ENCODE results near the gene SH3GL3. TPM values are rescaled to one million over a fixed set of nuclear protein-coding genes. Genes with fewer than 3 reads are reported as not detected.

SH3GL3 gene
- total and polyA plus RNA-seq, 2 of the 8 experiments (the other 6 are each of a cell fraction or from before 2014, with no cell fraction given): 14.1 to 19.1 TPM

- no peak overlapping the region for H2AFZ ChIP-seq (ENCODE audit: low read length)
- no peak overlapping the region for H3K27ac ChIP-seq (ENCODE audit: low read depth, low read length)
- no peak overlapping the region for H3K4me3 ChIP-seq (ENCODE audit: extremely low read depth in 1 of 4, insufficient read depth in 2 of 4, low read depth in 3 of 4, low read length in 4 of 4)
- no peak overlapping the region for H4K91ac ChIP-seq (replicated peaks; ENCODE audit: insufficient read length, low read length)
- H4K8ac ChIP-seq (ENCODE audit: extremely low read depth, insufficient read depth, low read length): no peak overlapping the region
- no peak overlapping the region for H3K56ac ChIP-seq (replicated peaks; ENCODE audit: insufficient read length, low read depth, low read length)
- no peak overlapping the region for H3K14ac ChIP-seq (ENCODE audit: insufficient read length)
- H4K20me1 ChIP-seq (replicated peaks in 1 of 2; ENCODE audit: control insufficient read depth in 1 of 2, insufficient read depth in 2 of 2, low read length in 2 of 2): no peaks in the 10 kb centered on the region
- no peak overlapping the region for H3K9ac ChIP-seq (replicated peaks in 1 of 4; ENCODE audit: extremely low read depth in 1 of 4, low read depth in 3 of 4, low read length in 3 of 4)
- no peak overlapping the region for H2AK5ac ChIP-seq (ENCODE audit: low read depth, low read length)
- DNase-seq (ENCODE audit: low read depth in 1 of 2, low spot score in 2 of 2): no peak
- H2BK120ac ChIP-seq (replicated peaks; ENCODE audit: low read depth, low read length): no peak overlapping the region
- H3K79me1 ChIP-seq (ENCODE audit: low read depth, low read length): no peaks in the 10 kb centered on the region
- H3K4me1 ChIP-seq (replicated peaks in 1 of 4; ENCODE audit: control insufficient read depth in 3 of 4, insufficient read depth in 4 of 4, low read length in 3 of 4): no peaks in the 10 kb centered on the region
- H2BK12ac ChIP-seq (ENCODE audit: low read depth, low read length): no peak overlapping the region
- H3K4me2 ChIP-seq (ENCODE audit: insufficient read depth in 1 of 2, low read depth in 2 of 2, low read length in 2 of 2): no peak overlapping the region
- H3K9me3 ChIP-seq (ENCODE audit: insufficient read depth in 2 of 2, low read depth in 1 of 2, low read length in 1 of 2): peaks cover 3 to 9% of the 10 kb centered on the region in 2 experiments; a peak in 2 of 4 replicates
- H4K5ac ChIP-seq (ENCODE audit: insufficient read length, low read depth, low read length): no peak overlapping the region
- no peak overlapping the region for H3K18ac ChIP-seq (ENCODE audit: extremely low read depth, low read length)
- no peak for FAIRE-seq
- ChIA-PET POLR2A (ENCODE audit: partially characterized antibody) (no interaction called here), CTCF (ENCODE audit: partially characterized antibody) (interaction anchor here (0.7 to 1.4 kb wide), 4 partner anchors 11 to 59 kb away, joined by 3 to 6 read pairs (median 4); no protein-coding TSS in a partner anchor)
- no peak overlapping the region for H2BK15ac ChIP-seq (ENCODE audit: low read length)
- H3K36me3 ChIP-seq (ENCODE audit: control insufficient read depth in 2 of 4, insufficient read depth in 4 of 4, low read length in 3 of 4): no peaks in the 10 kb centered on the region
- no peak overlapping the region for H2BK20ac ChIP-seq (ENCODE audit: low read length)
- WGBS, 2 experiments (ENCODE audit: extremely low coverage in 1 of 2, insufficient coverage in 1 of 2, insufficient read length in 1 of 2, insufficient replicate concordance in 2 of 2, low coverage in 1 of 2, low lambda C conversion rate in 2 of 2, missing lambda C conversion rate in 1 of 2): 89% methylated on average over 1 of the region's 3 CpGs; no CpG with 5 or more reads in 1 of the 2 experiments
- H3K4ac ChIP-seq (replicated peaks; ENCODE audit: insufficient read length, low read depth, low read length): no peak overlapping the region
- H3K27me3 ChIP-seq (replicated peaks in 1 of 4; ENCODE audit: control insufficient read depth in 3 of 4, extremely low read depth in 1 of 4, insufficient read depth in 3 of 4, low read length in 3 of 4): no peaks in the 10 kb centered on the region
- no peak overlapping the region for H3K23ac ChIP-seq (ENCODE audit: insufficient read length)
- no peaks in the 10 kb centered on the region for H3K23me2 ChIP-seq (ENCODE audit: low read depth, low read length)
- no peak overlapping the region for H2BK5ac ChIP-seq (ENCODE audit: low read depth, low read length)
- H3K79me2 ChIP-seq (ENCODE audit: control insufficient read depth in 1 of 2, insufficient read depth in 2 of 2, low read length in 2 of 2): peaks cover 0 to 6% of the 10 kb centered on the region in 2 experiments; a peak in 1 of 4 replicates
- TF ChIP-seq EGR1 (IDR thresholded peaks at IDR 0.05; ENCODE audit: borderline replicate concordance, low read depth, low read length): no peak
Observed at GRCh38 chr15:83487519-83487918, 40.4 kb downstream of the SH3GL3 start.

Measured in H1 (cell line).